Measurements from ENCODE around the gene GDF11.
A peak's percentile ranks its signal among the peaks of the same experiment; 100 is the strongest.
"Not testable (repeated sequence)": the region's sequence is repeated elsewhere in the genome, so short reads cannot be mapped to it uniquely, and the experiment has no call there.

GDF11 gene

DNA sequence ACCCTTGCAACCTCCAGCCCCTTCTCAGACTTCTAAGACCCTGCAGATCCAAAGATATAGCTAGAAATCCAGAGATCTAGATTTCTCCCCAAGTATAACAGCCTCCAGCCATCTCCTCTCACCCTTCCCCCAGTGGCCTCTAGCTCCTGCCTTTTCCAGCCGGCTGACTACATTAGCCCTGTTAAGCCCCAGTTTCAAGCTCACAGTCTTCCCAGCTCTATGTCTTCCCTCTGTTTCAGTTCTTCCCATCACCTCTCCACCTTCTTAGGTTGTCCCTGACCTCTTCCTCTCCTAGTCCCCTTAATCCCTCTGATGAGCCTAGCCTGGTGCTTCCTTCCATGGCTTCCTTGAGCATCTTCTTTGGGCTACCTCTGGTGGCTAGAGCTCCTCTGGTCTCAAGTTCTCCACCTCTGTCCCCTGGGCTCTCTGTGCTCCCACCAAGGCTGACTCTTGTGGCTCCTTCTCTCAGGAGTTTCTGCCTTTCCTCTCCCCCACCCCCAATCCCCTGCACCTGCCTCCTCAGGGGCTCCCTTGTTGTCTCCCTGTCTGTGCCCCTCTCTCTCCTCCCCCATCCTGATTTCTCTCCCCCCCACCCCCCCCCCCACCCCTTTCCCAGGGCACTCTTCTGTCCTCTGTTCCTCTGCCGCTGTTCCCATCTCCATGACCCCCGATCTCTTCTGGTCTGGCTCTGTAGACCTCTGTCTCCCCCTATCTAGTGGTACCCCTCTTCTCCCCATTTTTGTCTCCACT, 816 bp upstream of the GDF11 start:
- DNase-seq (ENCODE audit: low spot score) = no peak

GRCh38 chr12:55743406-55744339, 751 bp downstream of the GDF11 start:
- DNase-seq (ENCODE audit: low spot score) = no peak

DNA sequence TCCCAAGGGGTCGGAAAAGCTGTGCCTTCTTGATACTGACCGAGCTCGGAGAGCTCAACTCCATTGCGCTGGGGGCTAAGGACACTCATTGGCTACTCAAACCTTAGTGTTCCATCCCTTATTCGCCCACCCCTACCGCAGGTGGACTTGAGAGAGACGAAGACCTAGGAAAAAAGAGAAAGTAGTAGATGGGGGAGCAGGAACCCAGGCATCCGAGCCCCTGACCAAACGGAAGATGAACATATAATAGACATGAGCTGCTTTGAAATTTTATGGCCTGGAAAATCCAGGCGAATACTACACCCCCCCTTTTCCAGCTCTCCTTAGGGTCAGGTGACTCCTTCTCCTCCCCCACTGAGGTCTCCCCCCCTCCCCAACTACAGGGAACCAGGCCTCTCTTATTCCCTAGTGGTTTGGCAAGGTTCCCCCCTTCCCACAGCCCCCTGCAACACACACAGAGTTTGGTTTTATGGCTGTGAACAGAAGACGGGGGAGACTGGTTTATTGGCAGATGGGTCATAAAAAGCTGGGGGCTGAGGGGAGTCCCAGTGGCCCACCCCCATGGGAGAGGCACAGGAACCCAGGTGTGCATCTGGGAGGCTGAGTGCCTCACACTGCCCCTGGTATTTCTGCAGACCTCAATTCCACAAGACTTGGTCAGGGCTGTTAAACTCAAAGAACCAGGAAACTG, 1.6 kb downstream of the GDF11 start:
- no peak for DNase-seq (ENCODE audit: low spot score)

DNA sequence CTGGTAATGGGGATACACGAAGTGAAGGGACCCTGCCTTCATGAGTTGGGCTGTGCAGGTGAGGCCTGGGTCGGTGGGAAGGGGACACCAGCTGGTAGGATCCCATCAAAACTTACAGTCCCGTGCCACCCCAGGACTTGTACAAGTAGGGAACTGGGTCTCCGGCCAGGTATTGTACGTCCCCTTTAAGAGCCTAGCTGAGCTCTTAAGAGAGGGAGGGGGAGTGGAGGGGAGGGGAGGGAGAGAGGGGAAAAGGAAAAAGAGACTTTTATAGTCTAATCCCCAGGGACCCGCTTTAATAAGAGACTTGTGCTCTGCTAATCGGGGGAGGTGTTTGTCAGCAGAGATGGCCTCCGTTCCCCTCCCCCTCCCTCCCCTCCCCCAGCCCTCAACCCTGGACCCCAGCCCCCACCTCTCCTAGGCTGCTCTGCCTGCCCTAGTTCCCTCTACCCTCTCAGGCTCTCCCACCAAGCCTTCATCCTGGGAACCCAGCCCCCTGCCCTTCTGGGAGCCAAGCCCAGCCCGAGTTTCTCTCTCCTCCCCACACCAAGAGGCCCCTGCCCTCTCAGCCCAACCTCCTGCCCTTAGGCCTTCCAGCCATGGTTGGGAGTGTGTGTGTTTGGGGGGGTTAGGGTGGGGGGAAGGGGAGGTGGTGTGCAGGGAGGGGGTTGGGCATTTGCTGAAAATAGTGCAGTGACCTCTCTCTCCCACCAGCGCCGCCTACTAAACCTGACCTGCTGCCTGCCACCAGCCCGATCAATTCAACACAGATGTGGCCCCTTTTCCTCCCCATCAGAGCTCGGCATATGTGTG, 2.6 kb downstream of the GDF11 start:
- DNase-seq (ENCODE audit: low spot score) = peak; percentile 87

DNA sequence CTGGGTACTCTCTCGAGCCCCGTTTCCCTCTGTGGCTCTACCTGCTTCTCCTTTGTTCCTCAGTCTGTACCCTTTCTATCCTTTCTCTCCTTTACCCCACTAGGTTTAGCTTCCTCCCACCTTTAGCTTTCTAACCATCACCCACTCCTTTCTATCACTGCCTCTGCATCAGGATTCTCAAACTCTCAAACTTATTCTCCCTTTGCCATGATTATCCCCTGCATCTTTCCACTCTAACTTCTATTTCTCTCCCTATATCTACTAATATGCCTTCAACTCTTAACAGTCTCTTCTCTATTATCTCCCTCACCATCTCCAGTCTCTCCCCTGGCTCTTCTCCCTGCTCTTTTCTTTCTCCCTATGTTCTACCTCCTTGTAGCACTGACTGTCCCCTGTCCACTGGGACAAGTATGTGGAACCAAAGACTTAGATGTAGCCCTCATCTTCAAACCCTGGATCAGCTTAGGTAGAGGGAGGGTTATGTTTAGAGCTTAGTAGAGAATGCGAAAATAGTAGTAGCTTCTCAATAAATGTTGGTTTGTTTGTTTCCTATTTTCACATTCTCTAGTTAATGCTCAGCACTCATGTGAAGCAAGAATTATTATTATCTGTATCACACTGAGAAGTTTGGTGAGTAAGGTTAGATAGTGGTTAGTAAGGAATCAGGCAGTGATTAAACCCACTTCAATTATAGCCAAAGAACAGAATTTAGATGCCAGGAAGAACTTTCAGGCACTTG, 3.4 kb downstream of the GDF11 start:
- no peak for DNase-seq (ENCODE audit: low spot score)

DNA sequence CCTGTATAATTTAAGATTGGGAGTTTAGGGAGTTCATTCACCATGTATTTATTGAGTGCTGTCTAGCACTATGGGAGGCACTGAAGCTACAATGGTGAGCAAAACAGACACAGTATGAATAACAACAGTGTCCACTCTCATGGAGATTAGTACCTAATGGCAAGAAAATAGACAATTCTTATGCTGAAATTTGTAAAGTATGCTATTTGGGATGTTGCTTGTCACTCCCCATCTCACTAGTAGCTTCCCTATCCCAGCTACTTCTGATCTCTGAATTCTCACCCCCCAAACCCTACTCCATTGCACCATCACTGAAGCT, 4.0 kb downstream of the GDF11 start:
- no peak for DNase-seq (ENCODE audit: low spot score)

DNA sequence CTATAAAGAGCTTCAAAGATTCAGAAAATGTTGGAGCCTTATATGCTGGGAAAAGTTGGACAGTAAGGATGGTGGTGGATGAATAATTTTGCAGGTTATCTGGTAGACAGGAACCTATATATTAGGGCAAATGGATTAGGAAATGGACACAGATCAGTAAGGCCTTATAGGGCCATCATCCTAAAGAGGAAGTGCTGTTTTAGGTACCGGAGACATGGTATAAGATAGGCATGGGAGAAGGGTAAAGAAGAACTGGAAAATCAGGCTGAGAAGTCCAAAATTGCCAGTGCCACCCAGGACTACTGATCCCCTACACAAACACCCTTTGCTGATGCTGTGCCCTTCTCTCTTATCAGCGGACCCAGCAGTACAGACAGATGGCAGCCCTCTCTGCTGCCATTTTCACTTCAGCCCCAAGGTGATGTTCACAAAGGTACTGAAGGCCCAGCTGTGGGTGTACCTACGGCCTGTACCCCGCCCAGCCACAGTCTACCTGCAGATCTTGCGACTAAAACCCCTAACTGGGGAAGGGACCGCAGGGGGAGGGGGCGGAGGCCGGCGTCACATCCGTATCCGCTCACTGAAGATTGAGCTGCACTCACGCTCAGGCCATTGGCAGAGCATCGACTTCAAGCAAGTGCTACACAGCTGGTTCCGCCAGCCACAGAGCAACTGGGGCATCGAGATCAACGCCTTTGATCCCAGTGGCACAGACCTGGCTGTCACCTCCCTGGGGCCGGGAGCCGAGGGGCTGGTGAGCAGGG, 5.5 kb downstream of the GDF11 start:
- no peak for DNase-seq (ENCODE audit: low spot score)

GRCh38 chr12:55755246-55755645, 12.3 kb downstream of the GDF11 start:
- DNase-seq (ENCODE audit: low spot score) = no peak

DNA sequence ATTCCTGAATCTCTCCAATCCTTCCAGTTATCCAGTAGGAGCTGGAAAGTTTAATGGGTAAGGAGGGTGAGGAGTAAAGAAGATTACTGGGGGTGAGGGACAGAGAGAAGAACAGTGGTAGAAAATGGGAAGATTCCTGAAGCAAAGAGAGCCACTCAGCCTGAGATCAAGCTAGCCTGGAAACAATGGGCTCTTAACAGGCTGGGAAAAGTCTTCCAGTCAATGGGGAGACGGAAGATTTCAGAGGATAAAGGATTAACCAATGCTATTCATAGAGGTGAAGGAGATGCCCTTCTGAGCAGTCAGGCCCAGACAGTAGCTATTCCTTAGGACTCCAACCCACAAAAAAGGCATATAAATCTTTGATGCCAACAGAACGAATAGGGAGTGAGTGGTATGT, 14.8 kb downstream of the GDF11 start:
- no peak for DNase-seq (ENCODE audit: low spot score)

GRCh38 chr12:55758575-55758974, 15.7 kb downstream of the GDF11 start:
- DNase-seq (ENCODE audit: low spot score) = not testable (repeated sequence)

GRCh38 chr12:55760663-55761062, 17.7 kb downstream of the GDF11 start:
- DNase-seq (ENCODE audit: low spot score) = no peak

GRCh38 chr12:55762646-55763045, 19.7 kb downstream of the GDF11 start:
- DNase-seq (ENCODE audit: low spot score) = no peak

DNA sequence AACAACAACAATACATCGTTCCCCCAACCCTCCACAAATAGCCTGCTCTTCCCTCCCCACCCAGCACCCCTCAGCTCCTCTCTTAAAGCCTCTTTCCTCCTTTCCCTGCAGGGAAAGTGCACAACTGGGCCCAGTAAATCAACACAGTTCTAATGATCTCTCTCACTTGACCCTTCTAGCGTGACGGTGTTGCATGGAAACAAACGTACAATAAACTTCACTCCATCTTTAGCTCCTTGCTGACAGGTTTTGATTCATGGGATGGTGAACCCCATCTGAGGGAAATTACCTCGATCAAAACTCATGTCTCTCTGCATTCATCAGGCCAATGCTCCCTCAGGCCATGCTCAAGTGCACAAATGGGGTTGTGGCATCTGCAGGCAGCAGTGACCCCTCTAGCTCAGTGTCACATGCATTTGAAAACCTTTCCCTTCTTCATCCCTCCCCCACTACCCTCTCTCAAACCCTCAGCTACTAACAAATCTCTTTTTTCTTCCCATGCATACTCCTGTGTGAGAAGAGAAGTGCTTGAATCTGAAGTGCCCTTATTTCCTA, 22.9 kb downstream of the GDF11 start:
- no peak for DNase-seq (ENCODE audit: low spot score)

DNA sequence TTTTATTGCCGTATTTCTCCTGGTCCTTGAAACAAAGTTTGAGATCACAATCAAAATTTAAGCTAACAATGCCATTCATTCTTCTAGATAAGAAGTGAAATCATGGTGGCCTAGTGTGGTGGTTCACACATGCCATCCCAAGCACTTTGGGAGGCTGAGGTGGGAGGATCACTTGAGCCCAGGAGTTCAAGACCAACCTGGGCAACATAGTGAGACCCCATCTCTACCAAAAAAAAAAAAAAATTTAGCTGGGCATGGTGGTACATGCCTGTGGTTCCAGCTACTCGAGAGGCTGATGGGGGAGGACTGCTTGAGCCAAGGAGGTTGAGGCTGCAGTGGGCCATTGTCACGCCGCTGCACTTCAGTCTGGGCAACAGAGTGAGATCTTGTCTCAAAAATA, 24.2 kb downstream of the GDF11 start:
- DNase-seq (ENCODE audit: low spot score) = no peak

- DNase-seq (ENCODE audit: low spot score) = no peak
These were observed 28.8 kb downstream of the GDF11 start for GRCh38 chr12:55771736-55772135.

DNA sequence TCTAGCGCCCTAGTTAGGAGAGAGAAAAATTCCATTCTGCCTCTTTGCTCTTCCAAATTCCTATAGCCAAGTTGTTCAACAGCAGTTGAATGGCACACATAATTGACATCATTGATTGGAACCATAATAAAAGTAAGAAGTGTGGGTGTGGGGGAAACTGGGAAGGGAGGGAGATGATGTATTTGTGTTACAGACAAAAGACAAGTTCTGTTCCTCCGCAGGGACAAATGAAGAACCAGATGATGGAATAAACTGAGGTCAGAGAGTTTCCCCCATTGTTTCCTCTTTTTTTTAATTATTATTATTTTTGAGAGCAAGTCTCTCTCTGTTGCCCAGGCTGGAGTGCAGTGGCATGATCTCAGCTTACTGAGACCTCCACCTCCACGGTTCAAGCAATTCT, 34.9 kb downstream of the GDF11 start:
- no peak for DNase-seq (ENCODE audit: low spot score)

DNA sequence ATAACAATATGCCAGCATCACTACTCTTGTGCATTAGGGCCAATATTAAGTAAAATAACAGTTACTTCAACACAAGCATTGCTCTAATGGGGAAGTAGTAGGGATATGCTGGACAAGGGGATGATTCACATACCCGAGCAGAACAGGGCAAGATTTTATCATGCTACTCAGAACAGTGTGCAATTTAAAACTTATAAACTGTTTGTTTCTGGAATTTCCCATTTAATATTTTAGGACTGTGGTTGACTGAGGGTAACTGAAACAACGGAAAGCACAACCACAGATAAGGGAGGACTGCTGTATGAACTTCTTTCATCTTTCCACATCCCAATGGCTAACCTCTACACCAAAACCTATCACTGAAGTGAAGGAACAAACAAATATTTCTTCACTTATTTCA, 37.8 kb downstream of the GDF11 start:
- DNase-seq (ENCODE audit: low spot score) = no peak

GRCh38 chr12:55788546-55788945, 45.6 kb downstream of the GDF11 start:
- DNase-seq (ENCODE audit: low spot score) = no peak

DNA sequence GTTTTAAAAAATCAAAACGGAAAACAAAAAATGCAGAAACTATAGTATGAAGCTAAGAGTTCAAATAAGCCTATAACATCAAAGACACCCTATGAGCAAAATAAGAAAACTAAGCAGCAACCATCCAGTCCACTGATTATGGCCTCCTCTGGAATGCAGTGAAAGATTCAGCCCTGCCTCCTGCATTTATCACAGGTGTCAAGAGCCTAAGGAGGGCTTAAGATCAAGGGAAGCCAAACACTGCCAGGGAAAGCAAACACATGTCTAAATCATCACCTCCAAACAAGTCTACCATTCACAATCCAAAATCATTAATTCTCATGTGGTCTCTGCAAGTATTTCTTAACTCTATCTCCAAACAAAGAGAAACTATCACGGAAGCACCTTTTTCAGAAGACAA, 46.2 kb downstream of the GDF11 start:
- DNase-seq (ENCODE audit: low spot score) = no peak

DNA sequence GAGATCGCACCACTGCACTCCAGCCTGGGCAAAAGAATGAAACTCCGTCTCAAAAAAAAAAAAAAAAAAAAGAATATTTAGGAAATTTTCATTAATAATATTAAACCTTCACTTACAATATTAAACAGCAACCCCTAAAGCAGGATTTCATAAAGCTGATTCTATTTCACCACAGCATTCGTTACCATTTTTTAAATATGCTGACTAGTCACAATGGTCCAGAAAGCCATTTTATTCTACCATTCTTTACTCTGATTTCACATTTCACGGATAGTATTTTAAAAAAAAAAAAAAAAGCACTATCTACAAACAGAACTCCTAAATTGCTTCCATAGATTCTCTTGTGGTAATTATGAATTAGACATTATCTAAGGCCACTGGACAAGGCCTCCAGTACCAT, 47.0 kb downstream of the GDF11 start:
- DNase-seq (ENCODE audit: low spot score) = no peak

Data from COLO829 (cell line).